Parathyroid adenoma (tissue), 2 donors: ENCODE results near the gene ERVH48-1.
"Not testable (repeated sequence)": the region's sequence is repeated elsewhere in the genome, so short reads cannot be mapped to it uniquely, and the experiment has no call there.

ENCODE experiments used
- H2AFZ ChIP-seq: fragments of 300-600 bp; sonication (generic); one replicate; pipeline ENCODE4 v1.7.0; 2017; ENCODE audit warnings: antibody characterized with exemption, mild to moderate bottlenecking
- H3K27ac ChIP-seq: fragments of 300-600 bp; sonication (generic); one replicate; pipeline ENCODE4 v1.7.0; 2017
- H3K27me3 ChIP-seq: fragments of 300-600 bp; sonication (generic); one replicate; pipeline ENCODE4 v1.7.0; 2017; ENCODE audit warnings: low read length; ENCODE audit not compliant: control insufficient read depth, insufficient read depth
- H3K36me3 ChIP-seq: fragments of 300-600 bp; sonication (generic); one replicate; pipeline ENCODE4 v1.7.0; 2017; ENCODE audit warnings: low read length; ENCODE audit not compliant: control insufficient read depth, insufficient read depth
- H3K4me1 ChIP-seq: fragments of 300-600 bp; sonication (generic); one replicate; pipeline ENCODE4 v1.7.0; 2017; ENCODE audit warnings: control low read depth
- H3K4me2 ChIP-seq: fragments of 300-600 bp; sonication (generic); one replicate; pipeline ENCODE4 v1.7.0; 2017; ENCODE audit warnings: low read length
- H3K4me3 ChIP-seq: fragments of 300-600 bp; sonication (generic); one replicate; pipeline ENCODE4 v1.7.0; 2017; ENCODE audit warnings: low read depth, low read length
- H3K79me2 ChIP-seq: fragments of 300-600 bp; sonication (generic); one replicate; pipeline ENCODE4 v1.7.0; 2017; ENCODE audit warnings: control low read depth
- H3K9ac ChIP-seq: fragments of 300-600 bp; sonication (generic); one replicate; pipeline ENCODE4 v1.7.0; 2017; ENCODE audit warnings: mild to moderate bottlenecking
- H3K9me3 ChIP-seq: fragments of 300-600 bp; sonication (generic); one replicate; pipeline ENCODE4 v1.7.0; 2017; ENCODE audit warnings: low read length; ENCODE audit not compliant: control insufficient read depth
- TF ChIP-seq, protein P1 (sequence below): fragments of 300-600 bp; sonication (generic); IDR thresholded peaks from one replicate; pipeline ENCODE4 v1.7.0; 2017; ENCODE audit warnings: antibody characterized with exemption, mild to moderate bottlenecking
- donor health status: primary hyperparathyroidism.

ERVH48-1 gene

DNA sequence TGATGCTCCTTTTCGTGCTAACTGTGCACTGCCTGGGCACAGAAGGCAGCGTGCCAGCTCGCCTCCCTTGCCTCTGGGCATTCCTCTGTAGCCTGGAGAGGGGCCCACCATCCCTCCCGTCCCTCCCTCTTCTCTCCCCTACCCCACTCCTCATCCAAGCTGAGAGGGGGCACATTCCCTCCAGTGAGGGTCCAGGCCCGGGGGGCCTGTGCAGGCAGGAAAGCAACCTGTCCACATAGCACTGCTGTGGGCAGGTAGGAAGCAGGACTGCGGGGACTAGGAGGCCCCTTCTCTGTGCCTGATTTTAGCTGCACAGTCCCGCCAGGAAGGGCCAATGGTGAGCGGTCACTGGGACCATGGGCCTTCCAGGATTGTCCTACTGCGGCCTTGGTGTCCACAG is 38.7 kb upstream of the ERVH48-1 start:
- H3K9ac ChIP-seq, result no peak overlapping the region

DNA sequence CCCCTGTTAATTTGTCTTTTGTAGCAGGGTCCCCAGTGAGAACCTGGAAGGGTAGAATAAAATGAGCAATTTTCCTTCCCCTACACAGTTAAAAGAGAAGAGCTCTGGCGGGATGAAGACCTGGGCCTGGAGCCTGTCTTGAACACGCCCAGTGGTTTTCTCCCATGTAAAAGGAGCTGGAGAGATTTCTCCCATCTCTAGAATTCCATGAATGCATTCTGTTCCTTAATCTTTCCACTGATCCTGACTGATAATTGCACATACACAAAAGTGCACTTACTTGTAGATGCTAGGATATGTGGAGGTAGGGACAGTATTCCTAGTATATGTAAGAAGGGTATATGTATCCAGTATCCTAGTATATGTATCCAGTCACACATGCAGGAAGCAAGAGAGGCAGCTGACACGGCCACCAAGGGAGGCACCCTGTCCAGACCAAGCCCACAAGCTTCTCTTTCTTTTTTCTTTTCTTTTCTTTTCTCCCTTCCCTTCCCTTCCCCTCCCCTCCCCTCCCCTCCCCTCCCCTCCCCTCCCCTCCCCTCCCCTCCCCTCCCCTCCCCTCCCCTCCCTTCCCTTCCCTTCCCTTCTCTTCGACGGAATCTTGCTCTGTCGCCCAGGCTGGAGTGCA is 37.1 kb upstream of the ERVH48-1 start:
- Histone ChIP-seq H3K4me1 (peaks cover 2% of the 10 kb centered on the region), H3K27ac (no peak overlapping the region), H2AFZ (no peak overlapping the region), H3K9me3 (no peaks in the 10 kb centered on the region), H3K27me3 (no peaks in the 10 kb centered on the region), H3K4me3 (no peak overlapping the region), H3K4me2 (no peak overlapping the region), H3K9ac (no peak overlapping the region), H3K79me2 (no peaks in the 10 kb centered on the region), H3K36me3 (no peaks in the 10 kb centered on the region)
- TF ChIP-seq, protein P1, sequence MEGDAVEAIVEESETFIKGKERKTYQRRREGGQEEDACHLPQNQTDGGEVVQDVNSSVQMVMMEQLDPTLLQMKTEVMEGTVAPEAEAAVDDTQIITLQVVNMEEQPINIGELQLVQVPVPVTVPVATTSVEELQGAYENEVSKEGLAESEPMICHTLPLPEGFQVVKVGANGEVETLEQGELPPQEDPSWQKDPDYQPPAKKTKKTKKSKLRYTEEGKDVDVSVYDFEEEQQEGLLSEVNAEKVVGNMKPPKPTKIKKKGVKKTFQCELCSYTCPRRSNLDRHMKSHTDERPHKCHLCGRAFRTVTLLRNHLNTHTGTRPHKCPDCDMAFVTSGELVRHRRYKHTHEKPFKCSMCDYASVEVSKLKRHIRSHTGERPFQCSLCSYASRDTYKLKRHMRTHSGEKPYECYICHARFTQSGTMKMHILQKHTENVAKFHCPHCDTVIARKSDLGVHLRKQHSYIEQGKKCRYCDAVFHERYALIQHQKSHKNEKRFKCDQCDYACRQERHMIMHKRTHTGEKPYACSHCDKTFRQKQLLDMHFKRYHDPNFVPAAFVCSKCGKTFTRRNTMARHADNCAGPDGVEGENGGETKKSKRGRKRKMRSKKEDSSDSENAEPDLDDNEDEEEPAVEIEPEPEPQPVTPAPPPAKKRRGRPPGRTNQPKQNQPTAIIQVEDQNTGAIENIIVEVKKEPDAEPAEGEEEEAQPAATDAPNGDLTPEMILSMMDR, result no peak

More for the DNA sequence above, 38.7 kb upstream of the ERVH48-1 start:
- Histone ChIP-seq H3K79me2 (no peaks in the 10 kb centered on the region), H3K27me3 (no peaks in the 10 kb centered on the region), H3K4me1 (no peaks in the 10 kb centered on the region), H3K27ac (no peak overlapping the region), H3K4me2 (no peak overlapping the region), H2AFZ (no peak overlapping the region), H3K4me3 (no peak overlapping the region), H3K9me3 (no peaks in the 10 kb centered on the region), H3K36me3 (no peaks in the 10 kb centered on the region)
- TF ChIP-seq, protein P1, result no peak

DNA sequence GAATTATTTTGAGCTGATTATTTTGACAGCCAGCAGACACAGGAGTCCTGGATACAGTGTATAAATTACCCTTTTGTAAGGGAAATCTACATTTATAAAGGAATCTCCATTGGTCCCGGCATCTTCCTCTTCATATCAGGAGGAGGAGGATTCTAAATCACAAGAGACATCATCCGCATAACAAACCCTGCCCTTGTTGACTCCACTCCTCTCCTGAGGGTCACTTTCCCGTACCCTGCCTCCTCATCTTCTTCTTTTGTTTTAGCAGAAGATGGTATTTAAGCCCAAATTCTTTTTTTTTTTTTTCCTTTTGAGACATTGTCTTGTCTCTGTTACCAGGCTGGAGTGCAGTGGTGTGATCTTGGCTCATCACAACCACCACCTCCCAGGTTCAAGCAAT is 34.3 kb upstream of the ERVH48-1 start:
- Histone ChIP-seq H3K36me3 (no peaks in the 10 kb centered on the region), H3K9me3 (no peaks in the 10 kb centered on the region), H2AFZ (no peak overlapping the region), H3K79me2 (no peaks in the 10 kb centered on the region), H3K27ac (no peak overlapping the region), H3K4me1 (peaks cover 4% of the 10 kb centered on the region), H3K4me2 (no peak overlapping the region), H3K9ac (no peak overlapping the region), H3K4me3 (no peak overlapping the region), H3K27me3 (no peaks in the 10 kb centered on the region)
- TF ChIP-seq, protein P1, result no peak

DNA sequence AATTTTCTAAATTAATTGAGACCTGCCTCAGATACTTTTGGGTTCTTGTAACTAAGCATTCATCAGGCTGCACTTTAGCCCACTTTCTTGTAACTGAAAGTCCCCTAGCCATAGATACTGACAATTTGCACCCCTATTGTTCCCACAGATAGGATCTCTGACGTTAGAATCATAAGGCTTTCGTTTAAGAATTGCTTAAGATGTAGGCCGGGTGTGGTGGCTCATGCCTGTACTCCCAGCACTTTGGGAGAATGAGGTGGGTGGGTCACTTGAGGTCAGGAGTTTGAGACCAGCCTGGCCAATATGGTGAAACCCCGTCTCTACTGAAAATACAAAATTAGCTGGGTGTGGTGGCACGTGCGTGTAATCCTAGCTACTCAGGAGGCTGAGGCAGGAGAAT is 32.7 kb upstream of the ERVH48-1 start:
- not testable (repeated sequence) for H3K27me3 ChIP-seq, H3K4me3 ChIP-seq, H3K27ac ChIP-seq, H3K4me1 ChIP-seq, H2AFZ ChIP-seq, H3K9me3 ChIP-seq, H3K79me2 ChIP-seq, H3K36me3 ChIP-seq, H3K9ac ChIP-seq, H3K4me2 ChIP-seq

DNA sequence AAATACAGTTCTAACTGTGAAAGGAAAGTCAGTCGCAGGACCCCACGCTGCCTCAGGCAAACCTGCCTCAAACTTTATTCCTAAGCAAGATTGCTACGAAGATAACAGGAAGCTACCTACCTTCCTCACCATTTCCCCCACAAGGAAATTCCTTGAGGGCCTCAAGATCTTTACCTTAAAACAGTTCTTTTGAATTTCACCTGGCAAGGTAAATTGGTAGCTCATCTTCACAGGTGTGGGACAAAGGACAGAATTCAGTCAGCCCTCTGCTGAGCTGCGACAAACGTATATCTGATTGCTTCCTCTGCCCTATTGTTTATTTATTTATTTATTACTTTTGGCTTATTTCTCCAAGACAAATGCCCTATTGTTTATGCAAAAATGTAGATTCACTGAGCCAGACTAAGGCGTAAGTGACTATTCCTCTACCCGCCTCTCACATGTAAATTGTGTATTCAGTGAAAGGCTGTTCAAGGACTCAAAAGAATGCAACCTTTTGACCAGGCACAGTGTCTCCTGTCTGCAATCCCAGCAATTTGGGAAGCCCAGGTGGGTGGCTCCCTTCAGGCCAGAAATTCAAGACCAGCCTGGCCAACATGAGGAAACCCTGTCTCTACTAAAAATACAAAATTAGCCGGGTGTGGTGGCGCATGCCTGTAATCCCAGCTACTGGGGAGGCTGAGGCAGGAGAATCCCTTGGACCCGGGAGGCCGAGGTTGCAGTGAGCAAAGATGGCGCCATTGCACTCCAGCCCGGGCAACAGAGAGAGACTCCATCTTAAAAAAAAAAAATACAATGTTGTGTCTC is 31.6 kb upstream of the ERVH48-1 start:
- H3K9ac ChIP-seq, result no peak overlapping the region
- TF ChIP-seq, protein P1, result no peak
- peak overlapping the region; percentile 51 for H3K4me2 ChIP-seq
- H3K4me1 ChIP-seq, result peaks cover 4% of the 10 kb centered on the region
- H2AFZ ChIP-seq, result no peak overlapping the region
- H3K4me3 ChIP-seq, result no peak overlapping the region
- no peaks in the 10 kb centered on the region for H3K36me3 ChIP-seq
- no peak overlapping the region for H3K27ac ChIP-seq
- H3K27me3 ChIP-seq, result no peaks in the 10 kb centered on the region
- H3K79me2 ChIP-seq, result no peaks in the 10 kb centered on the region
- H3K9me3 ChIP-seq, result no peaks in the 10 kb centered on the region

DNA sequence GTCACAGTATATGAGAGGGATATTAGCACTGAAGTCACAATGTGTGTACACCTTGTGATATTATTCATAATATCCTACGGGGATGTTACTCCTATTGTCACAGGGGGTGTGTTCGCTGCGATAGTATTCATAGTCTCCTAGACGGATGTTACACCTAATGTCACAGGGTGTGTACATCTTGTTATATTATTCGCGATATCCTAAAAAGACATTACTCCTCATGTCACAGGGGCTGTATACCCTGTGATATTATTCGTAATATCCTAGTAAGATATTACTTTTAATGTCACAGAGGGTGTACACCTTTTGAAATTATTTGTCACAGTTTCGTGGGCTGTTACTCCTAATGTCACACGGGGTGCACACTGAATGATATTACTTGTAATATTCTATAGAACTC is 25.8 kb upstream of the ERVH48-1 start:
- not testable (repeated sequence) for H3K27ac ChIP-seq, H3K79me2 ChIP-seq, H3K4me1 ChIP-seq, H3K4me2 ChIP-seq, H2AFZ ChIP-seq, H3K4me3 ChIP-seq, H3K27me3 ChIP-seq, H3K9me3 ChIP-seq, H3K9ac ChIP-seq, H3K36me3 ChIP-seq

DNA sequence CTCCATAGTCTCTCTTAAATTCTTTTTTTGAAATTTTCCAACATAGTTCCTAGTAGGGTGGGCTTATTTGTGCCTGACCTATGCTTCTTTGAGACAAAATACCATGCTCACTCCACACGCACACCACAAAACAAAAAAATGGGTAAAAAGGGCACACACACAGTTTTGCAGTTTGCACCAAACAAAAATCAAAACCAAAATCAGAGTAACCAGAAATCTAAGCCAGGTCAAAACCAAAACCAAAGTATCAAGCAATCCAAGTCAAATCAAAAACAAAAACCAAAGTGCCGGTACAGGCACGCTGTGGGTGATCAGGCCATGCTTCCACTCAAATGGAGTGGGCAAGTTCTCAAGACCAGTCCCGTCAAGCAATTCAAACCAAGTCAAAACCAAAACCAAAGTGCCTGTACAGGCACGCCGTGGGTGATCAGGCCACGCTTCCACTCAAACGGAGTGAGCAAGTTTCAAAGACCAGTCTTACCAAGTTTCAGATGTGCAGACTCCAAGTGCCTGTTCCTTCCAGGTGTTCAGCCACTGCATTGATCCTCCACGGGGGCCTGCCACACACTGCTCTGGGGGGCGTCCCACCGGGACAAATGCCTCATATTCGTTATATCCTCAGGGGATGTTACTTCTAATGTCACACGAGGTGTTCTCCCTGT is 23.8 kb upstream of the ERVH48-1 start:
- not testable (repeated sequence) for H3K27ac ChIP-seq, H2AFZ ChIP-seq, H3K9me3 ChIP-seq, H3K36me3 ChIP-seq, H3K27me3 ChIP-seq, H3K4me1 ChIP-seq, H3K4me3 ChIP-seq, H3K4me2 ChIP-seq, H3K9ac ChIP-seq, H3K79me2 ChIP-seq
